Measurements from ENCODE around the gene SMPD2.
A peak's percentile ranks its signal among the peaks of the same experiment; 100 is the strongest.

SMPD2 gene

GRCh38 chr6:109411034-109411433 lies 29.5 kb upstream of the SMPD2 start:
- no peak overlapping the region for H3K27ac ChIP-seq
- TF ChIP-seq CTCF (conservative IDR thresholded peaks at IDR 0.05) (no peak), ZFX (IDR thresholded peaks at IDR 0.05) (no peak)

- TF ChIP-seq CTCF (conservative IDR thresholded peaks at IDR 0.05) (no peak), ZFX (IDR thresholded peaks at IDR 0.05) (no peak)
- H3K27ac ChIP-seq, result no peak overlapping the region
Observed at GRCh38 chr6:109417646-109418045, 22.9 kb upstream of the SMPD2 start.

GRCh38 chr6:109420751-109421150 lies 19.8 kb upstream of the SMPD2 start:
- H3K27ac ChIP-seq, result no peak overlapping the region
- TF ChIP-seq CTCF (conservative IDR thresholded peaks at IDR 0.05) (no peak), ZFX (IDR thresholded peaks at IDR 0.05) (no peak)

GRCh38 chr6:109421184-109421583 lies 19.3 kb upstream of the SMPD2 start:
- H3K27ac ChIP-seq, result no peak overlapping the region
- no peak for TF ChIP-seq CTCF (conservative IDR thresholded peaks at IDR 0.05)
- TF ChIP-seq ZFX (IDR thresholded peaks at IDR 0.05), result no peak

- no peak overlapping the region for H3K27ac ChIP-seq
- TF ChIP-seq CTCF (conservative IDR thresholded peaks at IDR 0.05) (no peak), ZFX (IDR thresholded peaks at IDR 0.05) (no peak)
Observed at GRCh38 chr6:109424946-109425345, 15.6 kb upstream of the SMPD2 start.

GRCh38 chr6:109428889-109429477 lies 11.5 kb upstream of the SMPD2 start:
- no peak for TF ChIP-seq CTCF (conservative IDR thresholded peaks at IDR 0.05)
- TF ChIP-seq ZFX (IDR thresholded peaks at IDR 0.05), result no peak
- peak overlapping the region; percentile 82 for H3K27ac ChIP-seq

- no peak for TF ChIP-seq ZFX (IDR thresholded peaks at IDR 0.05)
- TF ChIP-seq CTCF (conservative IDR thresholded peaks at IDR 0.05), result no peak
- peak overlapping the region; percentile 82 for H3K27ac ChIP-seq
Observed at GRCh38 chr6:109429496-109429895, 11.0 kb upstream of the SMPD2 start.

Data from C4-2B (cell line).